SK-N-SH treated with all-trans-retinoic acid at 6 μM for 48 hours (cell line): ENCODE results near the gene GFRAL.

ENCODE experiments used
- ARNTL ChIP-seq: fragments of 450-650 bp; formaldehyde crosslinking; IDR thresholded peaks from 2 replicates; pipeline ENCODE4 v1.5.0; 2020; ENCODE audit warnings: low read depth, mild to moderate bottlenecking, moderate library complexity, borderline replicate concordance
- CREB5 ChIP-seq: fragments of 250-450 bp; sonication (Bioruptor Pico); IDR thresholded peaks from 2 replicates; pipeline ENCODE4 v1.5.1; 2020; ENCODE audit warnings: low read depth, mild to moderate bottlenecking, moderate library complexity
- ISL1 ChIP-seq: fragments of 250-450 bp; sonication (Bioruptor Pico); IDR thresholded peaks from 2 replicates; pipeline ENCODE4 v2.1.2; 2022; ENCODE audit warnings: mild to moderate bottlenecking, moderate library complexity
- OSR1 ChIP-seq: fragments of 250-450 bp; sonication (Bioruptor Pico); IDR thresholded peaks from 2 replicates; pipeline ENCODE4 v1.8.0; 2022; ENCODE audit warnings: moderate library complexity, mild to moderate bottlenecking, inconsistent platforms
- PATZ1 ChIP-seq: fragments of 250-450 bp; sonication (Bioruptor Pico); IDR thresholded peaks from 2 replicates; pipeline ENCODE4 v1.8.0; 2020; ENCODE audit warnings: mild to moderate bottlenecking, moderate library complexity, borderline replicate concordance
- POU6F1 ChIP-seq: fragments of 250-450 bp; sonication (Bioruptor Pico); IDR thresholded peaks from 2 replicates; pipeline ENCODE4 v1.8.0; 2021; ENCODE audit warnings: low read depth, mild to moderate bottlenecking, moderate library complexity, borderline replicate concordance
- RARB ChIP-seq: fragments of 250-450 bp; sonication (Bioruptor Pico); IDR thresholded peaks from 2 replicates; pipeline ENCODE4 v1.8.0; 2021; ENCODE audit warnings: mild to moderate bottlenecking, moderate library complexity
- TSHZ2 ChIP-seq: fragments of 250-450 bp; sonication (Bioruptor Pico); IDR thresholded peaks from 2 replicates; pipeline ENCODE4 v1.5.0; 2020; ENCODE audit warnings: mild to moderate bottlenecking, moderate library complexity
- ZC3H10 ChIP-seq: fragments of 250-450 bp; sonication (Bioruptor Pico); IDR thresholded peaks from 2 replicates; pipeline ENCODE4 v1.5.1; 2021; ENCODE audit warnings: mild to moderate bottlenecking, moderate library complexity
- ZFP3 ChIP-seq: fragments of 250-450 bp; sonication (Bioruptor Pico); IDR thresholded peaks from 2 replicates; pipeline ENCODE4 v1.5.0; 2020; ENCODE audit warnings: mild to moderate bottlenecking, moderate library complexity
- ZFP30 ChIP-seq: fragments of 450-650 bp; formaldehyde crosslinking; IDR thresholded peaks from 2 replicates; pipeline ENCODE4 v1.5.0; 2022; ENCODE audit warnings: mild to moderate bottlenecking, moderate library complexity

GRCh38 chr6:55443238-55444134 is 116.2 kb downstream of the GFRAL start:
- TF ChIP-seq PATZ1 (CRISPR knock-in tag) = no peak
- TF ChIP-seq OSR1 (CRISPR knock-in tag) = no peak
- no peak for TF ChIP-seq POU6F1 (CRISPR knock-in tag)
- TF ChIP-seq CREB5 (CRISPR knock-in tag) = no peak
- no peak for TF ChIP-seq RARB
- no peak for TF ChIP-seq ZFP30 (CRISPR knock-in tag)
- no peak for TF ChIP-seq ZFP3 (CRISPR knock-in tag)
- no peak for TF ChIP-seq TSHZ2 (CRISPR knock-in tag)
- no peak for TF ChIP-seq ARNTL
- TF ChIP-seq ZC3H10 (CRISPR knock-in tag) = no peak
- no peak for TF ChIP-seq ISL1 (CRISPR knock-in tag)
